HK-2 (cell line): ENCODE data around the gene TRA2B.

ENCODE experiments used
- DNase-seq: peaks from one replicate; pipeline ENCODE4 v3.0.0-alpha.2; 2018; ENCODE audit not compliant: unreplicated experiment

The TRA2B gene

DNA sequence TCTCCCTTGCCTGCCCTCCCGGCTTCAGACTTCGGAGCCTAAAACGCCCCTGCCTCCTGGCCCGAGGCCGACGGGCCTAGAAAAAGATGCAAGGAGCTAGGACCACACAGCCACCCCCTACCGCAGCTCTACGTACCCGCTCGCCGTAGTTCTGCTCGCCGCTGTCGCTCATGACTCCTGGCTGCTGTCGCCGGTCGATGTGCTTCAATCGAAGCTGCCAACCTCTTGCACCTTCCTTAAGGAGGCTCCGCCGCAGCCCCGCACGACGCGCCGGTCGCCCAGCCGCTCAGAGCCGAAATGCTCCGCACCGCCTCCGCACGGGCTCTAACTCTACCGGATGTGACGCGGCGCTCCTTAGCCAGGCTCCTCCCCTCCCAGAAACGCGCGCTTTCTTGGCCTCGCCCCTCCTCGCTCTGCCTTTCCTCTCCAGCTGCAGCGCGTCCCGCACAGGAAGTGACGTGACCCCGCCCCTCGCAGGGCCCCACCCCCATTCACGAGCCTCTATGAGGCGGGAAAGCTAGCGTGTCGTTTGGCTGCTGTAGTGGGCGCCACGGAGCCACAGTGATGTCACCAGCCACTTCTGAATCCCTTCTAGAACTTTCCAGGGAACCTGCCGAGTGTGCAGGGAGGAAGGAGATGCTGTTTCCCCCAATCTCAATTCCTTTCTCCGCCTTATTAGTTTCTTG is at the start of gene TRA2B:
TSS of gene TRA2B (minus strand) at position 326 of the 686 bp plus-strand sequence. CDS start at position 172, 154 bp downstream.
- DNase-seq = peak; percentile 99

GRCh38 chr3:185986198-185986777 is 48.5 kb upstream of the TRA2B start:
- no peak for DNase-seq

- no peak for DNase-seq
Observed at GRCh38 chr3:185984203-185984602, 46.4 kb upstream of the TRA2B start.

GRCh38 chr3:185983495-185984141 is 45.8 kb upstream of the TRA2B start:
- peak; percentile 79 for DNase-seq

DNA sequence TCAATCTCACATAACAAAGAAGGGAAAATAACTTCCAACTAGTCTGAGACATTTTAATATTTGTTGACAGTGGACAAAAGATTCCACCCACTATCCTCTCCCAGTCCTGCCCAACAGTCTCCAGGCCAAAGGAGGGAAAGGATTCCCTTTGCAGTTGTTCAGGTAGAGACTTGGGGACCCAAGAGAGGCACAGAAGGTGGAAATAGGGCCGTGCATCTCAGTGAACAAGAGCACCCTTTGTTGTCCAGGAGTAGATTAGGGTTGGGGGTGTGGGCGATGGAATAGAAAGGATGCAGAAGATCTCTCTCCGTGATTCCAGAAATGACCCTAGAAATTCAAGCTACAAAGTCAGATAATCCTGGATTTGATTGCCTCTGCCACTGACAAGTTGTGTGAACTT is 44.8 kb upstream of the TRA2B start:
- no peak for DNase-seq

DNA sequence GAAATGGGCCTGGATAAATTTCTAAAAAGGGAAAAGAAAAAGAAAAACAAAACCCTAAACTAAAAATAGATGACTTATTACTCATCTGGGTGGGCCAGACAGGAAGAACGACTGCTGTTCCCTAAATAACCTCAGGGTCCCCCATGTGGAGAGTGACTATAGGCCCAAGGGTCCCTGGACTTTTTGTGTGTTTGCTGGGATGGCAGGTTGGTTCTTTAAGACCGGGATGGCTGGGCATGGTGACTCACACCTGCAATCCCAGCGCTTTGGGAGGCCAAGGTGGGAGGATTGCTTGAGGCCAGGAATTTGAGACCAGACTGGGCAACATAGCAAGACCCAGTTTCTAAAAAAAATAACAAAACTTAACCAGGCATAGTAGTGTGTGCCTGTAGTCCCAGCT is 43.8 kb upstream of the TRA2B start:
- DNase-seq = no peak

- DNase-seq = no peak
Observed at GRCh38 chr3:185979721-185980121, 41.9 kb upstream of the TRA2B start.

GRCh38 chr3:185978516-185978915 is 40.7 kb upstream of the TRA2B start:
- no peak for DNase-seq

GRCh38 chr3:185977679-185978040 is 39.8 kb upstream of the TRA2B start:
- no peak for DNase-seq

DNA sequence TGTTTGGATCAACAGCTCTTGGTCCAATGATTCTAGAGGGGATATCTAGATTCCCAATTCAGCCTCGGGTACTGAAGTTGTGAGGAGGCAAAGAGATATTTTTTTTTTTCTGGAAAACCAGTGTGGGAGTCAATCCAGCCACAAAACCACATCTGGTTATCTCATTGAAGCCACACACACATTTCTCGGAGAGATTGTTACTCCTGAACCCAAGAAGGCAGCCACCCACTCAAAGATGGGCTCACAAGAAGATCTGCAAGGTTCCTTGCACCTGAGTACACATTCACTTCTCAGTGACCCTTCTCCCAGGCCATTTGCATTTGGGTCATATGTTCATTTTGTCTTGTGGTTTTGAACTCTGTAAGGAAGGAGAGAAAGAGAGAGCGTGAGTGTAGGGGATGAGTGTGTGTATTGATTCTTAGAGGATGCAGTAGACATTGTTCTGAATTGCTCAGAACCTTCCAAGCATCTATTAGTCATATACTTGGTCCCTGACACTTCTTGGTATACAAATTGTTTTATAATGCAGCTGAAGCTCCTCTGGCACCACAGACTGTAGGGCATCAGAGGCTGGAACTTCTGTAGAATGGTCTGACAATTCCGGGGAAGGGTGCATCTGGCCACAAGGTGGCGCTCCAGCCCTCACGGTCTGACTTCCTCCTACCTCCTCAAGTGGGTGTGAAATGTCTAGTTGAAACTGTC is 39.3 kb upstream of the TRA2B start:
- peak; percentile 75 for DNase-seq

DNA sequence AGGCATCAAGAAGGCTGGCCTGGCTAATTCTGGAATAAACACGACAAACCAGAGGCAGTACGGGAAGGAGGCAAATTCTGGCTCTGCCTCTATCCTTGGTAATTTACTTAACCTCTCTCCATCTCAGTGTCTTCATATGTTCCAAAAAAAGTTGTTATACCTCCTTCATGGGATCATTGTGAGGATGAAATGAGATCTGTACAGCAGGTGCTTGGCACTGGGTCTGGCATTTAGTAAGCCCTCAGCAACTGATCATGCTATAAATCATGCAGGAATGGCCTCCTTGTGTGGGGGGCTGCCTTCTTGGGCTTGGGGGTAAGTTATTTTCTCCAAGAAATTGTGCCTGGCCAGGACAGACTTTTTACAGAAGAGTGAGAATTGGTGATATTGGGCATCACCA is 38.3 kb upstream of the TRA2B start:
- DNase-seq = no peak

DNA sequence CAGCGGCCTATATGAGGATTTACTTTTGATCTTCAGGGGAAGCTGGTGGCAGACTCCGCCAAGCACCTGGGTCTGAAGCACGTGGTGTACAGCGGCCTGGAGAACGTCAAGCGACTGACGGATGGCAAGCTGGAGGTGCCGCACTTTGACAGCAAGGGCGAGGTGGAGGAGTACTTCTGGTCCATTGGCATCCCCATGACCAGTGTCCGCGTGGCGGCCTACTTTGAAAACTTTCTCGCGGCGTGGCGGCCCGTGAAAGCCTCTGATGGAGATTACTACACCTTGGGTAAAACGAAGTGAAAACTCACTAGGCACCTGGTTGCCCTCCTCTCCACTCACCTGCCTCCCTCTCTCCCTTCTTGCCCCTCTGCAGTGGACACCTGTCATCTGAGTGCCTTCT is 33.8 kb upstream of the TRA2B start:
- no peak for DNase-seq

DNA sequence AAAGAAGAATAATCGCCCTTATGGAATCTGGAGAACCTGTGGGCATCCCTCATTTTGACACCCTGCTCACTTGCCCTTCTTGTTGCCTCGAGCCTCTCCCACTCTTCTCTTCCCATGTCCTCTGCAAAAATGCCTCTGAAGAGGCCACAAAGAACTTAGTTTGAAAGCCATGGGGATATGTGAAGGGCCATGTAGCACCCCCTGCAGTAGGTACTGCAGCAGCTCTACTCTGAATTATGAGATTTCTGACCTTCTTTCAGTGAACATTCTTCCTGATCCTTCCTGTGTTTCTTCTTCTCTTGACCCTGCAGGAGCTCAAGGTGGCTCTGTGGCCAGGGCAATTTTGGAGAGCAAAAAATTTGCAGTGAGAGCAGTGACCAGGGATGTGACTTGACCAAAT is 30.4 kb upstream of the TRA2B start:
- DNase-seq = no peak

- DNase-seq = no peak
Observed at GRCh38 chr3:185966655-185967054, 28.8 kb upstream of the TRA2B start.

GRCh38 chr3:185965496-185965895 is 27.7 kb upstream of the TRA2B start:
- DNase-seq = no peak

GRCh38 chr3:185961675-185962232 is 23.9 kb upstream of the TRA2B start:
- DNase-seq = no peak

DNA sequence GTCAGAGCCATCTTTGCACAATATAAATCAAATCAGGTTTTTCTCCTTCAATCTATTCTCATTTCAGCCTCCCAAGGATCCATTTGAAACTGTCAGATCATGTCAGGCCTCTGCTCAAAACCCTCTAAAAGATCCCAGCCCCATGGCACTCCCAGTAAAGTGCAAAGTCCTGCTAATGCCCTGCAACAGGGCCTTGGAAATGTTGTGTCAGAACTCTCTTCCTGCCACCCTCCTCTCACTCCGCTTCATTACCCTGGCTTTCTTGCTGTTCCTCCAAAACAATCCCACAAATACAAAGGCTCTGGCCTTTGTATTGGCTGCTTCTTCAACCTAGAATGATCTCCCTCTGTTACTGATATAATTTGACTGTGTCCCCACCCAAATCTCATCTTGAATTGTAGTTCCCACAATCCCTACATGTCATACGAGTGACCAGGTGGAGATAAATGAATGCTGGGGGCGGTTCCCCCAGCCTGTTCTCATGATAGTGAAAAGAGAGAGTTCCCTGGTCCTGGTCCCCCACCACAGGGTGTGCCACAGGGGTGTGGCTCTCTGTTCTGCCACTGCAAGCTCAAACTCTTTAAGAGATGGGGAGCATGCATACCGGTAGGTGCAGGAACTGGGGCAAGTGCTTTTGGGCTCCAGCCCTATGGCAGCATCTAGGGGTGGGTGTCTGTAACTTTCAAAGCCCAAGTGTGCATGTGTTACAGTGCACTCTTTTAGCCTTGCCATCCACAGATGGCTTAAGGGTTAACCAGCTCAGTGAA is 22.9 kb upstream of the TRA2B start:
- no peak for DNase-seq

GRCh38 chr3:185959609-185960521 is 22.1 kb upstream of the TRA2B start:
- no peak for DNase-seq

- DNase-seq = no peak
Observed at GRCh38 chr3:185958626-185959025, 20.8 kb upstream of the TRA2B start.

DNA sequence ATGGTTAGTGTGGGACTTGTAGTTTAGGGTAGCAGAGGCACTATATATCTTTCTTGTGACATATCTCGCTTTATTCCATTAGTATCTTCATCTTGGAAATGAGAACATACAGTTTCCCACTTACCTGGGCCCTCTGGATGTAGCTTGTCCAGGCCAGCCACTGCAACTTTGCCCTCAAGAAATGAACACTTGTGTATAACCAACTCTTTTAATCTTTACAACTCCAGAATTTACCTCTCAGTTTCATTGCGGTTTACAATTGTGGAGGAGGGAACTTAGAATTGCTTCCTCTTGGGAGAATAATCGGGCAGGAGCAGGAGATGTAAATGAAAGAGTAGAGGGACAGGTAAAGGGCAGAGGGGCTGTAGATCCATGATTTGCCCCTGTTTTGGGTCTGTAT is 18.4 kb upstream of the TRA2B start:
- DNase-seq = no peak

GRCh38 chr3:185954366-185954723 is 16.5 kb upstream of the TRA2B start:
- DNase-seq = no peak
